Muscle layer of colon (tissue), 2 donors: ENCODE results near the gene DFFA.
A peak's percentile ranks its signal among the peaks of the same experiment; 100 is the strongest.

Source experiments
- H3K27ac ChIP-seq: one replicate; pipeline ENCODE4 v1.7.0; 2013; ENCODE audit warnings: low read depth, mild to moderate bottlenecking, low read length, moderate library complexity
- H3K27me3 ChIP-seq, 2 donors: one replicate each; pipeline ENCODE4 v1.7.0; 2013; ENCODE audit warnings: low read length in 2 of 2, mild to moderate bottlenecking in 2 of 2; ENCODE audit not compliant: insufficient read depth in 2 of 2, control insufficient read depth in 1 of 2
- H3K36me3 ChIP-seq: one replicate; pipeline ENCODE4 v1.7.0; 2013; ENCODE audit warnings: mild to moderate bottlenecking, low read length; ENCODE audit not compliant: insufficient read depth
- H3K4me1 ChIP-seq: one replicate; pipeline ENCODE4 v1.7.0; 2013; ENCODE audit warnings: mild to moderate bottlenecking, low read length; ENCODE audit not compliant: insufficient read depth
- H3K4me3 ChIP-seq, 2 donors: one replicate each; pipeline ENCODE4 v1.7.0; 2013; ENCODE audit warnings: low read length in 2 of 2, low read depth in 1 of 2, mild to moderate bottlenecking in 1 of 2, moderate library complexity in 1 of 2
- H3K9ac ChIP-seq: one replicate; pipeline ENCODE4 v1.7.0; 2013; ENCODE audit warnings: low read length
- H3K9me3 ChIP-seq: one replicate; pipeline ENCODE4 v1.7.0; 2013; ENCODE audit warnings: mild to moderate bottlenecking, low read length
- donor health status: abdominal sarcoma.
- donor health status: Adenocarcinoma of cecum.

Gene DFFA

GRCh38 chr1:10497109-10497508, 24.8 kb upstream of the DFFA start:
- no peak overlapping the region for H3K9ac ChIP-seq
- no peak overlapping the region for H3K4me3 ChIP-seq
- H3K9me3 ChIP-seq = no peaks in the 10 kb centered on the region
- peaks cover 13% of the 10 kb centered on the region for H3K4me1 ChIP-seq
- no peaks in the 10 kb centered on the region for H3K27me3 ChIP-seq
- H3K27ac ChIP-seq = no peak overlapping the region
- peaks cover 6% of the 10 kb centered on the region for H3K36me3 ChIP-seq

DNA sequence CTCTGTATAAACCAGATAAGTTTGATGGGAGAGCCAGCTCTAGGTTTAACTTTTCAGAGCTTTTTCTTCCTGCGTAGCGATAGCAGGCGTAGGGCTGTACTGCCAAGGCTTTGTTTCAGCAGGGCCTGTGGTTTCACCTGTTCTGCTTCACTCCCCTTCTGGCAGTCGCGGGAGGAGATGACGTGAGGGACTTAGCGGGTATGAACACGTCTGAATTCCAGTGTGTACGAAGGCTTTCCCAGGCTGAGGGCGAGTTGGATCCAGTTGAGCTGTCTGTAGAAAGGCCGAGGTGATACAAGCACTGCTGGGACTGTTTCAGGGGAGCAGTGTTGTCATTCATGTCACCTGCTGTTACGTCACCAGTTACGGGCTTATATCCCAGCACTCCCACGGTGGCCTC, 23.6 kb upstream of the DFFA start:
- Histone ChIP-seq H3K9ac (no peak overlapping the region), H3K4me3 (no peak overlapping the region)

DNA sequence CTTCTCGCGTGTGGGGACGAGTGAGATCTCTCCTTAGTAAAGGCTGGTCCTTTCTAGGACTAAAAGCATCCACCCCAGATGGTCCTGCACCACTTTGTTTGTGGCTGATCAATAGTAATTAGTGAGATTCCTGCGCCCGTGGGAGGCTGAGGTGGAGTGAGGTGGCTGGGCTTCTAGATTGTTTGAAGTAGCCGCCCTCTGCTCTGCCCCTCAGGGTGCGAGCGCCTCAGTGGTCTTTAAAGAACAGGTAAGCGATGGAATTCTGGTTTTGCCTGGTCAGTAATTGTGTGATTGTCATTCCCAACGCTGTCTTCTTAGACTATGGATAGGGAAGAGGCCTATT, 23.1 kb upstream of the DFFA start:
- peaks cover 6% of the 10 kb centered on the region for H3K36me3 ChIP-seq
- H3K27me3 ChIP-seq = no peaks in the 10 kb centered on the region
- H3K4me3 ChIP-seq = peak overlapping the region in 1 of 2 donors; percentile 63
- no peak overlapping the region for H3K27ac ChIP-seq
- H3K4me1 ChIP-seq = peaks cover 13% of the 10 kb centered on the region
- no peaks in the 10 kb centered on the region for H3K9me3 ChIP-seq
- H3K9ac ChIP-seq = peak overlapping the region; percentile 3

More for the DNA sequence above, 23.6 kb upstream of the DFFA start:
- no peaks in the 10 kb centered on the region for H3K9me3 ChIP-seq
- H3K4me1 ChIP-seq = peaks cover 13% of the 10 kb centered on the region
- H3K36me3 ChIP-seq = peaks cover 6% of the 10 kb centered on the region
- H3K27ac ChIP-seq = no peak overlapping the region
- no peaks in the 10 kb centered on the region for H3K27me3 ChIP-seq

GRCh38 chr1:10494754-10495474, 22.6 kb upstream of the DFFA start:
- peaks cover 6% of the 10 kb centered on the region for H3K36me3 ChIP-seq

DNA sequence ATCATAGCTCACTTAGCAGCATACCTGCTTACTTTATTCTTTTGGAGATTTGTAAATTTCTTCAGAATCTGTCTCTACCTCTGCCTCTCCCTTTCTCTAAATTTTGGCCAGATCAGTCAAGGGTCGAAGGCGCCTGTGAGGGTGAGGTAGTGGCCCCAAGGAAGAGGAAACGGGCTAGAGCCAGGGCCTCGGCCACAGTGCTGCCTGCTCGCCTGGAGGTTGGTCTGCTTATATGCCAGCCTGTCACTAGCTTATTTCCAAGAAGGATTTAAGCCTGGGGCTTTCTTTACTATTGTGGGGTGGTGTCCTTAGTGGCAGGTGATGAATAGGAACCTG, 22.1 kb upstream of the DFFA start:
- Histone ChIP-seq H3K4me1 (peaks cover 13% of the 10 kb centered on the region), H3K36me3 (peaks cover 6% of the 10 kb centered on the region), H3K9me3 (no peaks in the 10 kb centered on the region), H3K9ac (no peak overlapping the region), H3K27me3 (no peaks in the 10 kb centered on the region), H3K27ac (no peak overlapping the region), H3K4me3 (no peak overlapping the region)

More at GRCh38 chr1:10494754-10495474, 22.6 kb upstream of the DFFA start:
- H3K27ac ChIP-seq = peak overlapping the region; percentile 30
- no peaks in the 10 kb centered on the region for H3K27me3 ChIP-seq
- no peaks in the 10 kb centered on the region for H3K9me3 ChIP-seq
- H3K4me1 ChIP-seq = peaks cover 13% of the 10 kb centered on the region
- peak overlapping the region; percentile 3 for H3K9ac ChIP-seq
- peak overlapping the region in 1 of 2 donors; percentile 63 for H3K4me3 ChIP-seq

DNA sequence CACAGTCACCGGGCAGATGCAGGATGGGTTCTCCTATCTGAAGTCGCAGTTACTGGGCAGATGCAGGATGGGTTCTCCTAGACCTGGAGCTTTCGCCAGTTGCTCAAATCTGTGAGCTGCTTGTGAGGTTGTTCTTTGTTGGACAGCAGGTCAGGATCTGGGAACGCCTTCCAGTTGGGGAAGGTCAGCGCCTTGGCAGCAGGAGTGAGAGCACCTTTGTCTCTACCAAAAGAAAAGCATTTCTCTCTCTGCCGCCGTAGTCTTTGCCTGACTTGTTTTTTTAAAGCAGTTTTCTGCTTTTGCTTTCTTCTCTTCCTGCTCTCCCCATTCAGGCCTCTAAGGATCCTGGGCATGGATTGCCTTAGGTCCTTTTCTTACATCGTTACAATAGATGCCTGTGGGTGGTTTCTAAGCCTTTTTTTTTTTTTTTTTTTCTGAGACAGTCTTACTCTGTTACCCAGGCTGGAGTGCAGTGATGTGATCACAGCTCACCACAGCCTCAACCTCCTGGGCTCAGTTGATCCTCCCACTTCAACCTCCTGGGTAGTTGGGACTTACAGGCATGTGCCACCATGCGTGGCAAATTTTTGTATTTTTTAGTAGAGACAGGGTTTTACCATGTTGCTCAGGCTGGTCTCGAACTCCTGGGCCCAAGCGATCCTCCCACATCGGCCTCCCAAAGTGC, 18.1 kb upstream of the DFFA start:
- H3K9me3 ChIP-seq = no peaks in the 10 kb centered on the region
- no peak overlapping the region for H3K4me3 ChIP-seq
- no peak overlapping the region for H3K27ac ChIP-seq
- H3K36me3 ChIP-seq = no peaks in the 10 kb centered on the region
- peaks cover 12% of the 10 kb centered on the region for H3K4me1 ChIP-seq
- no peak overlapping the region for H3K9ac ChIP-seq
- H3K27me3 ChIP-seq = no peaks in the 10 kb centered on the region

GRCh38 chr1:10489291-10490055, 17.1 kb upstream of the DFFA start:
- Histone ChIP-seq H3K9ac (no peak overlapping the region), H3K36me3 (no peaks in the 10 kb centered on the region), H3K27ac (no peak overlapping the region), H3K4me1 (peaks cover 2% of the 10 kb centered on the region), H3K9me3 (no peaks in the 10 kb centered on the region), H3K4me3 (no peak overlapping the region), H3K27me3 (no peaks in the 10 kb centered on the region)

GRCh38 chr1:10484521-10484920, 12.2 kb upstream of the DFFA start:
- Histone ChIP-seq H3K27ac (no peak overlapping the region), H3K9me3 (no peaks in the 10 kb centered on the region), H3K36me3 (no peaks in the 10 kb centered on the region), H3K9ac (no peak overlapping the region), H3K27me3 (no peaks in the 10 kb centered on the region), H3K4me3 (no peak overlapping the region), H3K4me1 (no peaks in the 10 kb centered on the region)

DNA sequence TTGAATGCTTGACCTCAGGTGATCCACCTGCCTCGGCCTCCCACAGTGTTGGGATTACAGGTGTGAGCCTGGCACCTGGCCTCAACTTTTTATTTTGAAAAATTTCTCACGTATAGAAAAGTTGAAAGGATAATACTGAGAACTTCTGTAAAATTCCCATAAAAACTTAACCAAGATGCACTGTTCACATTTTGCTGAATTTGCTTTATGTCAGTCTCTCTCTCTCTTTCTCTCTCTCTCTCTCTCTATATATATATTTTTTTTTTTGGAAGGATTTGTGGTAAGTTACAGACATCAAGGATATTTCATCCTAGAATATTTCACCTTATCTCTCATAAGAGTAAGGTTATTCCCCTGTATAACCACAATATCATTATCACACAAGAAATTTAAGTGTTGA, 8.3 kb upstream of the DFFA start:
- Histone ChIP-seq H3K9me3 (no peaks in the 10 kb centered on the region), H3K36me3 (no peaks in the 10 kb centered on the region), H3K4me1 (peaks cover 11% of the 10 kb centered on the region), H3K27ac (no peak overlapping the region), H3K27me3 (no peaks in the 10 kb centered on the region), H3K9ac (no peak overlapping the region), H3K4me3 (no peak overlapping the region)

- H3K9me3 ChIP-seq = no peaks in the 10 kb centered on the region
- H3K27me3 ChIP-seq = no peaks in the 10 kb centered on the region
- H3K27ac ChIP-seq = no peak overlapping the region
- H3K9ac ChIP-seq = no peak overlapping the region
- no peak overlapping the region for H3K4me3 ChIP-seq
- peaks cover 11% of the 10 kb centered on the region for H3K4me1 ChIP-seq
- H3K36me3 ChIP-seq = no peaks in the 10 kb centered on the region
Measured at GRCh38 chr1:10479296-10479695, 7.0 kb upstream of the DFFA start.

- Histone ChIP-seq H3K4me1 (peaks cover 21% of the 10 kb centered on the region), H3K27me3 (no peaks in the 10 kb centered on the region), H3K4me3 (peak overlapping the region; percentile 88 to 90), H3K36me3 (no peaks in the 10 kb centered on the region), H3K9ac (peak overlapping the region; percentile 77), H3K9me3 (no peaks in the 10 kb centered on the region), H3K27ac (peak overlapping the region; percentile 41)
Measured at GRCh38 chr1:10475510-10475909, 3.2 kb upstream of the DFFA start.
